HG02623 (cell line): ENCODE data around the gene CBX1.
A peak's percentile ranks its signal among the peaks of the same experiment; 100 is the strongest.

Source experiments
- ATAC-seq: cut with Tn5 transposase; IDR thresholded peaks from one replicate; pipeline ENCODE4 v1.9.1; 2021; ENCODE audit warnings: moderate library complexity; ENCODE audit not compliant: unreplicated experiment

CBX1 gene

GRCh38 chr17:48027322-48027981 is 73.8 kb downstream of the CBX1 start:
- no peak for ATAC-seq

- no peak for ATAC-seq
Observed at GRCh38 chr17:48026502-48027321, 74.6 kb downstream of the CBX1 start.

- no peak for ATAC-seq
Observed at GRCh38 chr17:48025904-48026501, 75.3 kb downstream of the CBX1 start.

GRCh38 chr17:48025040-48025903 is 76.0 kb downstream of the CBX1 start:
- ATAC-seq, result peak; percentile 80

GRCh38 chr17:48024149-48025039 is 76.9 kb downstream of the CBX1 start:
- ATAC-seq, result no peak

- no peak for ATAC-seq
Observed at GRCh38 chr17:48023400-48024148, 77.7 kb downstream of the CBX1 start.

GRCh38 chr17:48022901-48023300 is 78.4 kb downstream of the CBX1 start:
- no peak for ATAC-seq

- ATAC-seq, result no peak
Observed at GRCh38 chr17:48021934-48022333, 79.3 kb downstream of the CBX1 start.
